GM12865 (cell line): ENCODE results near the gene OMD.

Source experiments
- DNase-seq: peaks from one replicate; pipeline ENCODE4 v3.0.0; 2010; ENCODE audit warnings: low read depth
- H3K4me3 ChIP-seq: 2 replicates; pipeline ENCODE4 v1.5.1; 2011; ENCODE audit warnings: mild to moderate bottlenecking, low read depth, low read length, control low read depth
- CTCF ChIP-seq: IDR thresholded peaks from 2 replicates; pipeline ENCODE4 v1.5.1; 2011; ENCODE audit warnings: low read length, control low read depth, low read depth, inconsistent platforms; ENCODE audit not compliant: insufficient read depth; ENCODE audit errors: missing control alignments

The OMD gene

GRCh38 chr9:92378865-92379560, 45.3 kb downstream of the OMD start:
- TF ChIP-seq CTCF: no peak
- DNase-seq: no peak
- no peak overlapping the region for H3K4me3 ChIP-seq

DNA sequence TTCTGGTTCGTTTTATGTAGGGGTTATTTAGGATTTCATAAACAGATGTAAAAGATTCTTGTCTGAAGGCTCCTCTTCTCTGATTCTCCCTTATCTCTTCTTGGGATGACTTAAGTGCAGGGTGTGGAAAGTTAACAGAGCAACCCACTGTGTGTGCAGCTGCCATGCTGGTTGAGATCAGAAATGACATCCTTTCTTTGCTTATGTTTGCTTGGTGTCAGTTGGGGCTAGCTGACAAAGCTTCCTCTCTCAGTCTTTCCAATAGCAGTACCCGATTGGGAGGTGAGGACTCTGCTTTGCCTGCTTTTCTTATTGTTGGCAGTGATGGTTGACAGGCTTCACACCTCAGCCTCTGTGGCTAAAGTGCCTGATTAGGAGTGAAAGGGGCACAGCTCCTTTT, 46.4 kb downstream of the OMD start:
- TF ChIP-seq CTCF: no peak
- H3K4me3 ChIP-seq: no peak overlapping the region
- no peak for DNase-seq

DNA sequence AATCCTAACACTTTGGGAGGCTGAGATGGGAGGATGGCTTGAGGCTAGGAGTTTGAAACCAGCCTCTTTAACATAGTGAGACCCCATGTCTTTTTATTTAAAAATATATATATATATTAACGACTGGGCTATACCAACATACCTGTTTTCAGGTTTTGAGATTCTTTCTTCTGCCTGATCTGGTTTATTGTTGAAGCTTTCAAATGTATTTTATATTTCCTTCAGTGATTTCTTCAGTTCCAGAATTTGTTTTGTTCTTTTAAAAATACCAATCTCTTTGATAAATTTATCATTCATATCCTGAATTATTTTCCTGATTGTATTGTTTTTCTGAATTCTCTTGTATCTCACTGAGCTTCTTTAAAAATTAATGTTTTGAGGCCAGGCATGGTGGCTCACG, 51.1 kb downstream of the OMD start:
- no peak overlapping the region for H3K4me3 ChIP-seq
- DNase-seq: no peak
- no peak for TF ChIP-seq CTCF

DNA sequence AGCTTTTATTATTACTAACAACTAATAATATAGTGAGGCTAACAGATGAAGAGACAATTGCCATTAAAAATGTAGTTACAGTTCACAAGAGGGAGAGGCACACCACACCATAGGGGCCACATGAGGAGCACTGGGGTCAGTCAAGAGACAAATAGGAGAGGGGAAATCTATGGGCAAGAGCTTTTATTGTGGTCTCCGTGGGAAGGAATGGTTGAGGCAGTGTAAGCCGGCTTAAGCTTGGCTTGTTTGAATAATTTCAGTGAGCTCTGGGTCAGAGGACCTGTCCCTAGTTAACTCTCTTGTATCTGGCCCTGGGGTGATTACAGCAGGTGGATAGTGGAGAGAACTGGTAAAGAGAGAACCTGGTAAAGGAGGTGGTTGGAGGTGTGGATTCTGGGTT, 55.2 kb downstream of the OMD start:
- no peak for TF ChIP-seq CTCF
- H3K4me3 ChIP-seq: no peak overlapping the region
- no peak for DNase-seq
